Activated CD4-positive, alpha-beta T cell treated with anti-CD3 and anti-CD28 coated beads, Interleukin-2, amount 50 U/mL, for 48 hours (primary cell): ENCODE results near the gene KMT2E.

Source experiments
- DNase-seq, 2 experiments: peaks; one replicate each; pipeline ENCODE4 v3.0.0-alpha.2; 2020

The KMT2E gene

DNA sequence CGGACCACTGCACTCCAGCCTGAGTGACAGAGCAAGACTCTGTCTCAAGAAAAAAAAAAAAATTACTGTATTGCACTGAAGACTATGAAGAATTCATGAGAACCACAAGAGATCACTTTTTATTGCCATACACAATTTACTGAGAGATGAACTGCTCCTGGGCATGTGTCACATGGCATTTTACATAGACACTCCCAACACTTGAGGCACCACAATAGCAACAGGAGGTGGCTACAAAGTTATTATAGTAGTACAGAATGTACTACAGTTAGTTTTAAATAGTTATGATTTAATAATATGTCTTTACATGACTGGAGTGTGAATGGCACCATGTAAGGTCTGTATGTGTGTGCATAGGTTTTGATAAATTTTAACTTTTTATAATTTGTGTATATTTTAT lies 70.6 kb downstream of the KMT2E start:
- no peak for DNase-seq

DNA sequence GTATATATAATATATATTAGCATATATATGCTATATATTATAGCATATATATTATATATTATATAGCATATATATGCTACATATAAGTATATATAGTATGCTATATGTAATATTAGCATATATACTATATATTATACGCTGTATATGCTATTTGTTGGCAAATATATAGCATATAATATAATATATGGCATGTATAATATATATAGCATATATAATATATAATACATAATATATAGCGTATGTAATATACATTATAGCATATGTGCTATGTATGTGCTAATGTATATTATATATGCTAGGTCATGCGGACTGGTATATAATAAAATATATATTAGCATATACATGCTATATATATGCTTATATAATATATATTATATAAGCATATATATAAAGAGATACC lies 72.8 kb downstream of the KMT2E start:
- no peak for DNase-seq

- no peak for DNase-seq
Observed at GRCh38 chr7:105087981-105088380, 74.0 kb downstream of the KMT2E start.

GRCh38 chr7:105088456-105088855 lies 74.5 kb downstream of the KMT2E start:
- DNase-seq: no peak

GRCh38 chr7:105094966-105095365 lies 81.0 kb downstream of the KMT2E start:
- no peak for DNase-seq

DNA sequence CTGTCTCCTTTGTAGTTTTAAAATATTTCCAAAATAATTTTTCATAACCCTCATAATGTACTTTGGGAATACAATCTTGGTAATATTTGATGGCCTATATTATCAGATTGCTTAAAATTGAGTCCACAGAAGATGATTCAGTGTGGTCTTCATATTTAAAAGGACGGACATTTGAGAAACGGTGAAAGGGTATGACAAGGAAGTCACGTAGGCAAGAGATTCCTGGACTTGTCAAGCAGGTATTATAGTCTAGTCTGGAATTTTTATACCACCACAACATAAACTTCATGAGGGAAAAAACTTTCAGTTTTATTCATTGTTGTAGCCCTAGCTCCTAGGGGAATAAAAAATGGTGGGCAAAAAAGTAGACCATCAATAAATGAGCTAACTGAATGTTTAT lies 82.3 kb downstream of the KMT2E start:
- DNase-seq: no peak

- no peak for DNase-seq
Observed at GRCh38 chr7:105097619-105098018, 83.6 kb downstream of the KMT2E start.

DNA sequence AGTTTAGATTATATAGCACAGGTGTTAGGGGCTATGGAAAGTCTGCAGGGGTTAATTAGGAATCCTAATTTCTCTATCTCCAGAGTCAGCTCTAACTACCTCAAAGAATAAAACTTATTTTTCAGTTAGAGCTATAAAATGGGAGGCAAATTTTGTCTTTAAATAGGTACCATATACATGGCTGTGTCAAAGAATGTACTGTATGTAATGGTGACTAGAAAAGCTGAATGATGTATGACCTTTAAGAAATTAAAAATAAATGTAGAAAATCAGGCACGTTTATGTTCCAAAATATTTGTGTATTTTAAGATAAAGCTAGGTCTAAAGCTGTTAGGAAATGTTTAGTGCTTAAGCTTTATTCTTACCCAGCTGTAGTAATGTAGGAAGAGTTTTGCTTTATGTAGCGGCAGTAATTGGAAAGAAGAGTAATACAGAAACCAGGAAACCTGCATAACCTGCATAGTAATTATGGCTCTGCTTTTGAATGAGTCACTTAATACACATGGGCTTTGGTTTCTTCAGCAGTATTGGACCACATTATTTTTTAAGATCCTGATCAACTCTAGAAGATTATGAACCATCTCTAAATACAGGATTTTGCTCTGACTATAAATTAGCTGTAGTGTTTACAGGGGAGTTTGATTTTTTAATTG lies 85.0 kb downstream of the KMT2E start:
- no peak for DNase-seq

- DNase-seq: no peak
Observed at GRCh38 chr7:105101864-105102263, 87.9 kb downstream of the KMT2E start.

- DNase-seq: no peak
Observed at GRCh38 chr7:105102557-105103352, 88.8 kb downstream of the KMT2E start.

DNA sequence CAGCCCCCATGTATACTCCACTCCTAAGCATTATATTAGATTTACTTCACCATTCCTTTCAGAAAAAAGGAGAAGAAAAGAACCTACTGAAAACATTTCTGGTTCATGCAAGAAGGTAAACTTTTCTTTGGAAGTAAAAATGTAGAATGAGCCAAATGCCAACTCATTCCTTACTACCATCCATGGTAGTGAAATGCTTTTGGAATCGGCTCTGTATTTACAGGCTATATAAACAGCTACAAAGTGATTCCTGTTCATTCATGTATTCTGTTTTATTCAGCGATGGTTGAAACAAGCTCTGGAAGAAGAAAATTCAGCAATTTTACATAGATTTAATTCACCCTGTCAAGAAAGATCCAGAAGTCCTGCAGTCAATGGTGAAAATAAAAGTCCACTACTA lies 91.6 kb downstream of the KMT2E start:
- no peak for DNase-seq

GRCh38 chr7:105106473-105106872 lies 92.5 kb downstream of the KMT2E start:
- DNase-seq: no peak

- no peak for DNase-seq
Observed at GRCh38 chr7:105107458-105107857, 93.5 kb downstream of the KMT2E start.

DNA sequence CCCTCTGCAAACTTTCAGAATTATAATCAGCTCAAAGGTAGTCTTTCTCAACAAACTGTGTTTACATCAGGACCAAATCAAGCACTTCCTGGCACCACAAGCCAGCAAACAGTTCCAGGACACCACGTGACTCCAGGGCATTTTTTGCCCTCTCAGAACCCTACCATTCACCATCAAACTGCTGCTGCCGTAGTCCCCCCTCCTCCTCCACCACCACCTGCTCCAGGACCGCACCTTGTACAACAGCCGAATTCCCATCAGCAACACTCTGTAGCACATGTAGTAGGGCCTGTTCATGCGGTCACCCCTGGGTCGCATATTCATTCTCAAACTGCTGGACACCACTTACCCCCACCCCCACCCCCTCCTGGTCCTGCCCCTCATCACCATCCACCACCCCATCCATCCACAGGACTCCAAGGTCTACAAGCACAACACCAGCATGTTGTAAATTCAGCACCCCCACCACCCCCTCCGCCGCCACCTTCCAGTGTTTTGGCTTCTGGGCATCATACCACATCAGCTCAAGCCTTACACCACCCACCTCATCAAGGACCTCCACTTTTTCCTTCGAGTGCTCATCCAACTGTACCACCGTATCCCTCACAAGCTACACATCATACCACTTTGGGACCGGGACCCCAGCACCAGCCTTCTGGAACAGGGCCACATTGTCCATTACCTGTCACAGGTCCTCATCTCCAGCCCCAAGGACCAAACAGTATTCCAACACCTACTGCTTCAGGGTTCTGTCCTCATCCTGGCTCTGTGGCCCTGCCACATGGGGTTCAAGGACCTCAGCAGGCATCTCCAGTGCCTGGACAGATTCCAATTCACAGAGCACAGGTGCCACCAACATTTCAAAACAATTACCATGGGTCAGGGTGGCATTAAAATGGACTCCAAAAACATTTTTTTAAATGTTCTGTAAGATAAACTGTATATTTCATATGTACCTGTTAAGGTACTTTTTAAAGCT lies 98.7 kb downstream of the KMT2E start:
- no peak for DNase-seq

GRCh38 chr7:105118612-105119600 lies 104.9 kb downstream of the KMT2E start:
- no peak for DNase-seq

DNA sequence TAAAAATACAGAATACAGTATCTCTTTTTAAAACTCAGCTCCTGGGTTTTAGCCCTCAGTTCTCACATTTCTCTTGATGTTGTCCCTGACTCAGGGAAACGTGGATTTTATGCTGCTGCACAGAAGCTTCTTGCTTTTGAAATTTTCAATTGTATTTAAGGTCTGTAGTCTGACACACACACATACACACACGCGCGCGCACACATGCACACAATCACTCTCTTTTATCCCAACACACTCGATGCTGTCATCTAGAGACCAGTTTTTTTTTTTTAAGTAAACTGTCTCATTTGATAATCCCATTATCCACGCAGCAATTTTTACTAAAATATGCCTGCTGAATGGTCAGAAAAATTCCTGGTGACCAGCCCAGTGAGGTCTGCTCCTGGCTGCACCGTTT lies 108.6 kb downstream of the KMT2E start:
- no peak for DNase-seq

GRCh38 chr7:105125745-105126144 lies 111.7 kb downstream of the KMT2E start:
- DNase-seq: no peak

- DNase-seq: no peak
Observed at GRCh38 chr7:105126436-105126975, 112.5 kb downstream of the KMT2E start.

DNA sequence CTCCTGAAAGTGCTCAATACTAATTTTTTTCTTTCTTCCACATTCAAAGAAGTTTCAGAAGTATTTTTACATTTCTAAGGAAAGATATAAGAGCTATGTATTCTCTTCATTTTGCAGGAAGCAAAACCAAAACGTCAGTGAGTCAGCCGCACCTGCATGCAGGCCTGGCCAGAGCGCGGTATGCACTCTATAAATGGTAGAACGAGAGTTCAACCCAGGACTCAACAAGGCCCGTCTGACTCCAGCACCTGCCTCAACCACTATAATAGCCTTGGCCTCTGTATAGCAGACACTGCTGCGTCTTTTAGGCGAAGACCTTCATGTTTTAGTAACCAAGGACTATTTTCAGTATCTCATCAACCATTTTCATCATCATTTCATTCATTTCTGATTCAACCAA lies 113.2 kb downstream of the KMT2E start:
- no peak for DNase-seq

DNA sequence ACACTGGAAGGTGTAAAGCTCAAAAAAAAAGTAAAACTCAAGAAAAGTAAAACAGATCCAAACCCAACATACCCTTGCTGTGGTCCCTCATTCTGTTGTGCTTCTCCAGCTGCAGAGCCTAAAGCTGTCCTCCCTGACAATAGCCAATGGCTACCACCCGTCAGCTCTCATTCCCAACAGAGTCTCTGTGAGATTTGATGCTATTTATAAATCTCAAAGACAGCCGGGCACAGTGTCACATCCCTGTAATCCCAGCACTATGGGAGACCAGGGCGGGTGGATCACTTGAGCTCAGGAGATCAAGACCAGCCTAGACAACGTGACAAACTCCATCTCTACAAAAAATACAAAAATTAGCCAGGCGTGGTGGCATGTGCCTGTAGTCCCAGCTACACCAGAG lies 116.0 kb downstream of the KMT2E start:
- DNase-seq: no peak

GRCh38 chr7:105130580-105130979 lies 116.6 kb downstream of the KMT2E start:
- no peak for DNase-seq
